Measurements from ENCODE around the gene DOK3. TPM values are rescaled to one million over a fixed set of nuclear protein-coding genes. Genes with fewer than 3 reads are reported as not detected.

The DOK3 gene, protein sequence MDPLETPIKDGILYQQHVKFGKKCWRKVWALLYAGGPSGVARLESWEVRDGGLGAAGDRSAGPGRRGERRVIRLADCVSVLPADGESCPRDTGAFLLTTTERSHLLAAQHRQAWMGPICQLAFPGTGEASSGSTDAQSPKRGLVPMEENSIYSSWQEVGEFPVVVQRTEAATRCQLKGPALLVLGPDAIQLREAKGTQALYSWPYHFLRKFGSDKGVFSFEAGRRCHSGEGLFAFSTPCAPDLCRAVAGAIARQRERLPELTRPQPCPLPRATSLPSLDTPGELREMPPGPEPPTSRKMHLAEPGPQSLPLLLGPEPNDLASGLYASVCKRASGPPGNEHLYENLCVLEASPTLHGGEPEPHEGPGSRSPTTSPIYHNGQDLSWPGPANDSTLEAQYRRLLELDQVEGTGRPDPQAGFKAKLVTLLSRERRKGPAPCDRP
- 100 to 1,000 TPM in 1 of 6 donors, 10 to 100 TPM in 5; 17.4 to 113 (median 75.9) TPM for total RNA-seq

DNA sequence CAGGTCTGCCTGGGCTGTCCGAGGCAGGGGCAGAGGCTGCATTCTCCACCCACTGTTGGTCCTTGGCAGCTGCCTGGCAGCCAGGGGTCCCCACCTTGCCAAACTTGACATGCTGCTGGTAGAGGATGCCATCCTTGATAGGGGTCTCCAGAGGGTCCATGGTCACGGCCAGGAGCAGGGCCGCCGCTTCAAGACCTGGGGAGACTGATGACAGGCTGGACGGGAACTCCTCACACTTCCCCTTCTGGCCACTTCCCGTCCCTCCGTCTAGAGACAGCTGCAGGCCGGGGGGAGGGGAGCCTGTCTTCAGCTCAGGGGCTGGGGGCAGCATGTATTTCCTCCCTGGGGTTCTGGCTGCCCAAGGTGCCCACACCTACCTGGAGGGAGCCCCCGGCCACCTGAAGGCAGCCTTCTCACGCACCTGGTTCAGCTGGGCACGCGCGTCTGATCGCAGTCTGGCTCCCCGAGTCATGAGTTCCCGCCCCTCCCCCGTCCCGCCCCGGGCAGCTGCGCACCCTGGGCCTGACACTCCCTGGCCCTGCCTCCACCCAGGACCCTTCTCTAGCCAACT, at the start of gene DOK3:
Gene DOK3 (minus strand): TSS at position 446 of the 571 bp plus-strand sequence. CDS start 286 bp downstream, at position 160.
- Histone ChIP-seq H3K4me1 (peaks cover 0 to 19% (median 13%) of the 10 kb centered on the region in 4 donors), H3K4me3 (peak within 1 kb of the TSS in 3 of 4 donors; percentile 37 to 48 (median 47)), H3K27me3 (no peaks in the 10 kb centered on the region), H3K27ac (peak within 1 kb of the TSS; percentile 88 to 92 (median 92)), H3K9me3 (no peaks in the 10 kb centered on the region), H3K36me3 (peaks cover 0 to 46% (median 42%) of the 10 kb centered on the region in 4 donors)
- ATAC-seq (ENCODE audit: low FRiP score in 2 of 2) = peak; percentile 63 to 75
- TF ChIP-seq EP300 (IDR thresholded peaks at IDR 0.05) (no peak), POLR2A (IDR thresholded peaks at IDR 0.05) (peak in 1 of 4 donors; percentile 58), POLR2AphosphoS5 (IDR thresholded peaks at IDR 0.05) (peak; percentile 32 to 55)
- TF ChIP-seq, protein P1, sequence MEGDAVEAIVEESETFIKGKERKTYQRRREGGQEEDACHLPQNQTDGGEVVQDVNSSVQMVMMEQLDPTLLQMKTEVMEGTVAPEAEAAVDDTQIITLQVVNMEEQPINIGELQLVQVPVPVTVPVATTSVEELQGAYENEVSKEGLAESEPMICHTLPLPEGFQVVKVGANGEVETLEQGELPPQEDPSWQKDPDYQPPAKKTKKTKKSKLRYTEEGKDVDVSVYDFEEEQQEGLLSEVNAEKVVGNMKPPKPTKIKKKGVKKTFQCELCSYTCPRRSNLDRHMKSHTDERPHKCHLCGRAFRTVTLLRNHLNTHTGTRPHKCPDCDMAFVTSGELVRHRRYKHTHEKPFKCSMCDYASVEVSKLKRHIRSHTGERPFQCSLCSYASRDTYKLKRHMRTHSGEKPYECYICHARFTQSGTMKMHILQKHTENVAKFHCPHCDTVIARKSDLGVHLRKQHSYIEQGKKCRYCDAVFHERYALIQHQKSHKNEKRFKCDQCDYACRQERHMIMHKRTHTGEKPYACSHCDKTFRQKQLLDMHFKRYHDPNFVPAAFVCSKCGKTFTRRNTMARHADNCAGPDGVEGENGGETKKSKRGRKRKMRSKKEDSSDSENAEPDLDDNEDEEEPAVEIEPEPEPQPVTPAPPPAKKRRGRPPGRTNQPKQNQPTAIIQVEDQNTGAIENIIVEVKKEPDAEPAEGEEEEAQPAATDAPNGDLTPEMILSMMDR (IDR thresholded peaks at IDR 0.05) = no peak
- WGBS, 2 donors = 32 to 36% methylated on average over 9 to 16 of the region's 20 CpGs
- peak; percentile 70 to 89 for DNase-seq

DNA sequence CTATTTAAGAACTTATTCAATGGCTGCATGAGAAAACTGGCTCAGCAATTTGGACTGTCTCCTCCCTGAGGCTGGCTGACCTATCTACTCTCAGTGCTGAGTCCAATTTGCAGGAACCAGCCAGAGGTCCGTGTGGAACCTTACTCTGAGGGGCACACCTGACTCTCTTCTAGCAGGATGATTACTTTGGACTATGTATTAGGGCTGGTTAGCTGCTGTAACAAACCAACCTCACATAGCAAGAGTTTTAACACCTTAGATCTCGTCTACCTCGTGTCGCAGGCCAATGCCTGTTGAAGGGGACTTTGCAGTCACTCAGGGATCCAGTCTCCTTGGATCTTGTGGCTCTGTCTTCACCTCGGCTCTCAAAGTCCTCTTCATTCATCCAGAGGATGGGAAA, 48.2 kb upstream of the DOK3 start:
- DNase-seq (no peak), ATAC-seq (ENCODE audit: low FRiP score in 2 of 2) (no peak)
- H3K36me3 ChIP-seq = no peaks in the 10 kb centered on the region
- H3K4me3 ChIP-seq = no peak overlapping the region
- TF ChIP-seq POLR2AphosphoS5 (IDR thresholded peaks at IDR 0.05) (no peak), POLR2A (IDR thresholded peaks at IDR 0.05) (no peak), EP300 (IDR thresholded peaks at IDR 0.05) (no peak)
- TF ChIP-seq, protein P1 (IDR thresholded peaks at IDR 0.05) = no peak
- H3K27ac ChIP-seq = no peak overlapping the region
- no peaks in the 10 kb centered on the region for H3K27me3 ChIP-seq
- H3K9me3 ChIP-seq = peaks cover 0 to 4% (median 0%) of the 10 kb centered on the region in 4 donors
- WGBS, 2 donors = 83 to 91% methylated on average over 4 to 5 of the region's 5 CpGs
- peaks cover 7 to 17% (median 15%) of the 10 kb centered on the region in 4 donors for H3K4me1 ChIP-seq

DNA sequence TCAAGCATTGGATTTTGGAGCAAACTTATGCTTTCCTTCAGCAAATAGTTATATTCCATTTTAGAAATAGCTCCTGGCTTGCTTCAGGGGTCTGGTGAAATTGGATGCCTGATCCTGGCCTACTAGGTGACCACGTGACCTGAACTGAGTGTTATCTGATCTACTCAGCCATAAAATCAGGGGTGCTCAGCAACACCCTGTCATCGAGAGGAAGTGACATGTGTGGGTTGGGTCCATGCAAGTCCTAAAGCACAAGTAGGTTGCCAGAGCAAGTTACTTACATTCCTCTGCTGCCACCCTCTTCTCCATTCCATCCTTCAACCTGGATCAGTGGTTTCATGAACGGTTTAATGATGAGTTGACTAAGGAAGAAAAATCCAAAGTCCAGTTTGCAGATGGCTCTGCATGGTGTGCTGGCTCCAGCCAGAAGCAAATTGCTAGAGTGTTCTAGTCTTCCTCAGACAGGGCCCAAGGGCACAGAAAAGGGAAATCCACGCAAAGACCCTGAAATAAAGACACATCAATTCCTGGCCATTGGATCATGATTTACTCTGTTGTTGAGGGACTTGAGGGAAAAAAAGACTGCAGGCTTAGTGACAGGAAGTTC, 47.5 kb upstream of the DOK3 start:
- TF ChIP-seq, protein P1 (IDR thresholded peaks at IDR 0.05) = no peak
- TF ChIP-seq POLR2A (IDR thresholded peaks at IDR 0.05) (no peak), EP300 (IDR thresholded peaks at IDR 0.05) (no peak), POLR2AphosphoS5 (IDR thresholded peaks at IDR 0.05) (no peak)
- peaks cover 0 to 3% (median 0%) of the 10 kb centered on the region in 4 donors for H3K36me3 ChIP-seq
- ATAC-seq (ENCODE audit: low FRiP score in 2 of 2) (no peak), DNase-seq (no peak)
- H3K4me1 ChIP-seq = peaks cover 13 to 24% (median 21%) of the 10 kb centered on the region in 4 donors
- no peak overlapping the region for H3K4me3 ChIP-seq
- 48 to 57% methylated on average over 4 of the region's 4 CpGs for WGBS, 2 donors
- H3K27ac ChIP-seq = no peak overlapping the region
- peaks cover 0 to 4% (median 0%) of the 10 kb centered on the region in 4 donors for H3K9me3 ChIP-seq
- no peaks in the 10 kb centered on the region for H3K27me3 ChIP-seq

- no peak for TF ChIP-seq POLR2AphosphoS5 (IDR thresholded peaks at IDR 0.05)
- H3K9me3 ChIP-seq = no peaks in the 10 kb centered on the region
- WGBS, 2 donors = 94 to 95% methylated on average over 5 of the region's 5 CpGs
These were observed 46.0 kb upstream of the DOK3 start for GRCh38 chr5:177555665-177556064.

DNA sequence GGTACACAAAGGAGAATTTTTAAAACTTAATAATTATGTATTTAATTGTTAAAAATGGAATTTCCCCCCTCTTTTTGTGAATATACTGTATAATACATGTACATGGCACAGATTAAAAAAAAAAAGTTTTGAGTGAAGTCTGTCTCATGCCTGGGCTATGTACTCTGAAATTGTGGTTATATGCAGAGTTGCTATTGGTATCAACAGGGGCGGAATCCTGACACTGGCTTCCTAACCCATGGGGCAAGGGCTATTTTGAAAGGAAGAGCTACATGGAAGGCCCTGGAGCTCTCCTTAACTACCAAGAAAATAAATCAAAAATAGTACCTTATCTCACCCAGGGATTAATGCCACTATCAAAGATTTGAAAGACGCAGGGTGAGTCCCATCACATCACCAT, 45.6 kb upstream of the DOK3 start:
- Histone ChIP-seq H3K36me3 (peaks cover 0 to 15% (median 2%) of the 10 kb centered on the region in 4 donors), H3K27me3 (no peaks in the 10 kb centered on the region), H3K27ac (no peak overlapping the region), H3K4me1 (peaks cover 13 to 31% (median 24%) of the 10 kb centered on the region in 4 donors), H3K9me3 (no peaks in the 10 kb centered on the region), H3K4me3 (peak overlapping the region in 2 of 4 donors; percentile 98 to 100)
- 100% methylated on average over 2 of the region's 2 CpGs for WGBS, 2 donors
- DNase-seq (no peak), ATAC-seq (ENCODE audit: low FRiP score in 2 of 2) (no peak)
- TF ChIP-seq POLR2A (IDR thresholded peaks at IDR 0.05) (no peak), POLR2AphosphoS5 (IDR thresholded peaks at IDR 0.05) (no peak), EP300 (IDR thresholded peaks at IDR 0.05) (no peak)

More at GRCh38 chr5:177555665-177556064, 46.0 kb upstream of the DOK3 start:
- Histone ChIP-seq H3K27me3 (no peaks in the 10 kb centered on the region), H3K4me1 (peaks cover 13 to 31% (median 24%) of the 10 kb centered on the region in 4 donors), H3K4me3 (no peak overlapping the region), H3K27ac (no peak overlapping the region), H3K36me3 (peaks cover 0 to 11% (median 2%) of the 10 kb centered on the region in 4 donors)
- ATAC-seq (ENCODE audit: low FRiP score in 2 of 2) = no peak
- no peak for DNase-seq

Measured in upper lobe of left lung (tissue), 6 donors.